Brain microvascular endothelial cell (primary cell): ENCODE results near the gene OPRD1.

Experiments
- DNase-seq: peaks from one replicate; pipeline ENCODE4 v3.0.0-alpha.2; 2020
- H3K27ac ChIP-seq: fragments of 250-450 bp; sonication (Bioruptor Pico); 2 replicates; pipeline ENCODE4 v1.5.1; 2020; ENCODE audit warnings: mild to moderate bottlenecking, moderate library complexity
- H3K27me3 ChIP-seq: fragments of 250-450 bp; sonication (Bioruptor Pico); replicated peaks from 2 replicates; pipeline ENCODE4 v1.5.1; 2020; ENCODE audit warnings: mild to moderate bottlenecking
- H3K36me3 ChIP-seq: fragments of 250-450 bp; sonication (Bioruptor Pico); replicated peaks from 2 replicates; pipeline ENCODE4 v1.5.1; 2020; ENCODE audit warnings: mild to moderate bottlenecking
- H3K4me3 ChIP-seq: 2 replicates; pipeline ENCODE4 v1.5.1; 2011; ENCODE audit warnings: low read depth, mild to moderate bottlenecking, control low read depth, low read length, moderate library complexity
- in situ Hi-C: cut with HindIII; loops from 2 replicates; pipeline ENCODE4 v1.10.0; 2017; ENCODE audit warnings: low sequenced_read_pairs, low pct_ligation_motif_present
- TF ChIP-seq, protein P1 (sequence below): IDR thresholded peaks from 2 replicates; pipeline ENCODE4 v1.5.1; 2011; ENCODE audit warnings: low read depth, mild to moderate bottlenecking, moderate library complexity, low read length, control low read depth, inconsistent platforms; ENCODE audit errors: missing control alignments

Gene OPRD1

GRCh38 chr1:28914228-28915030, 102.5 kb downstream of the OPRD1 start, which contains the start of gene EPB41:
TSS of gene EPB41 (plus strand) at chr1:28914569. CDS start at chr1:28987438, 72,869 bp downstream.
- H3K27ac ChIP-seq = no peak within 1 kb of the TSS

GRCh38 chr1:28915031-28915895, 103.3 kb downstream of the OPRD1 start:
- Histone ChIP-seq H3K4me3 (peak overlapping the region; percentile 60), H3K27ac (no peak overlapping the region), H3K36me3 (no peaks in the 10 kb centered on the region), H3K27me3 (no peaks in the 10 kb centered on the region)
- DNase-seq = no peak
- in situ Hi-C loops = no loop called here
- TF ChIP-seq, protein P1, sequence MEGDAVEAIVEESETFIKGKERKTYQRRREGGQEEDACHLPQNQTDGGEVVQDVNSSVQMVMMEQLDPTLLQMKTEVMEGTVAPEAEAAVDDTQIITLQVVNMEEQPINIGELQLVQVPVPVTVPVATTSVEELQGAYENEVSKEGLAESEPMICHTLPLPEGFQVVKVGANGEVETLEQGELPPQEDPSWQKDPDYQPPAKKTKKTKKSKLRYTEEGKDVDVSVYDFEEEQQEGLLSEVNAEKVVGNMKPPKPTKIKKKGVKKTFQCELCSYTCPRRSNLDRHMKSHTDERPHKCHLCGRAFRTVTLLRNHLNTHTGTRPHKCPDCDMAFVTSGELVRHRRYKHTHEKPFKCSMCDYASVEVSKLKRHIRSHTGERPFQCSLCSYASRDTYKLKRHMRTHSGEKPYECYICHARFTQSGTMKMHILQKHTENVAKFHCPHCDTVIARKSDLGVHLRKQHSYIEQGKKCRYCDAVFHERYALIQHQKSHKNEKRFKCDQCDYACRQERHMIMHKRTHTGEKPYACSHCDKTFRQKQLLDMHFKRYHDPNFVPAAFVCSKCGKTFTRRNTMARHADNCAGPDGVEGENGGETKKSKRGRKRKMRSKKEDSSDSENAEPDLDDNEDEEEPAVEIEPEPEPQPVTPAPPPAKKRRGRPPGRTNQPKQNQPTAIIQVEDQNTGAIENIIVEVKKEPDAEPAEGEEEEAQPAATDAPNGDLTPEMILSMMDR = no peak

More at GRCh38 chr1:28914228-28915030, 102.5 kb downstream of the OPRD1 start, which contains the start of gene EPB41:
- peak within 1 kb of the TSS; percentile 60 for H3K4me3 ChIP-seq
- DNase-seq = peak; percentile 70
- H3K27me3 ChIP-seq = no peaks in the 10 kb centered on the region
- TF ChIP-seq, protein P1 = no peak
- in situ Hi-C loops = no loop called here
- H3K36me3 ChIP-seq = no peaks in the 10 kb centered on the region

DNA sequence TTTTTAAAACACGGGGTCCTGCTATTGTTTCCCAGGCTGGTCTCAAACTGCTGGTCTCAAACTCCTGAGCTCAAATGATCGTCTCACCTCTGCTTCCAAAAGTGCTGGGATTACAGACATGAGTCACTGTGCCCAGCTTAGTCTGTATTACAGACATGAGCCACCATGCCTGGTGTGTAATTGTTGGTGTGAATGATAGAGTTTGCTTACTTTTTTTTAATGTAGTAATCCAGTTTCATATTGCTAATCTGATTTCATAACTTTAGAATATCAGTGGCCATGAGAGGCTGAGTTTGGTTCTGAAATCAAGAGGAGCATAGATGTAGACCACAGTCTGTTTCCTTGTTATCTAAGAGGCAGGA, 105.8 kb downstream of the OPRD1 start:
- H3K27ac ChIP-seq = no peak overlapping the region
- no peak for DNase-seq
- H3K27me3 ChIP-seq = no peaks in the 10 kb centered on the region
- TF ChIP-seq, protein P1 = no peak
- in situ Hi-C loops = no loop called here
- H3K4me3 ChIP-seq = no peak overlapping the region
- no peaks in the 10 kb centered on the region for H3K36me3 ChIP-seq
